GM21390 (cell line): ENCODE data around the gene UNC50.
"Not testable (repeated sequence)": the region's sequence is repeated elsewhere in the genome, so short reads cannot be mapped to it uniquely, and the experiment has no call there.

Source experiments
- ATAC-seq: cut with Tn5 transposase; IDR thresholded peaks from one replicate; pipeline ENCODE4 v1.9.1; 2021; ENCODE audit not compliant: unreplicated experiment

The UNC50 gene

DNA sequence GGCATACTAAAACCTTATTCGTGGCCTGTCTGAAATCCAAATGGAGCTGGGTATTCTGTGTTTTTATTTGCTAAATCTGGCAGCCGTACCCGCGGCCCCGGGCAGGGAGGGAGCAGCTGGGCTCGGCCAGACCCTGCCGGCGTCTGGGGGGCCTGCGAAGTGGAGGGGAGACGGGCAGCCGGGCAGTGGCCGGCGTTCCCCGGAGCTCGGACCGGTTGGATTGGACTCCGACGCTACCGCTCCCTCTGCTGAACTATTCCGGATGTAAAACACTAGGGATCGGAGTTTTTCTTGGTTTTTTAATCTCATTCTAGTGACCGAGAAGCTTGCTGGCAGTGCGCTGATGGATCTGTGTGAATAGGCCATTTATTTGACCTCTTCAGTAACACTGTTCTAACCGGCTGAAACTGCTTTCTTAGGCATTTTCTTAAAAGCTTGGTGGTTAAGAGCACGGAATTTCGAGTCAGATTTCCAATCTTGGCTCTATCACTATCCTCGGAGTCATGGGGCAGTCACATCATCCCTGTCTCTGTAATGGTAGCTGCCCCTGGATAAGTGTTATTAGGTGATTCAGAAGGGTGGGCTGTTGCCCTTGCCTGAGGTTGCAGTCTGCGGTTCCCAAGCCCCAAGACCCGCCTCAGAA is 694 bp downstream of the UNC50 start:
- ATAC-seq: no peak

DNA sequence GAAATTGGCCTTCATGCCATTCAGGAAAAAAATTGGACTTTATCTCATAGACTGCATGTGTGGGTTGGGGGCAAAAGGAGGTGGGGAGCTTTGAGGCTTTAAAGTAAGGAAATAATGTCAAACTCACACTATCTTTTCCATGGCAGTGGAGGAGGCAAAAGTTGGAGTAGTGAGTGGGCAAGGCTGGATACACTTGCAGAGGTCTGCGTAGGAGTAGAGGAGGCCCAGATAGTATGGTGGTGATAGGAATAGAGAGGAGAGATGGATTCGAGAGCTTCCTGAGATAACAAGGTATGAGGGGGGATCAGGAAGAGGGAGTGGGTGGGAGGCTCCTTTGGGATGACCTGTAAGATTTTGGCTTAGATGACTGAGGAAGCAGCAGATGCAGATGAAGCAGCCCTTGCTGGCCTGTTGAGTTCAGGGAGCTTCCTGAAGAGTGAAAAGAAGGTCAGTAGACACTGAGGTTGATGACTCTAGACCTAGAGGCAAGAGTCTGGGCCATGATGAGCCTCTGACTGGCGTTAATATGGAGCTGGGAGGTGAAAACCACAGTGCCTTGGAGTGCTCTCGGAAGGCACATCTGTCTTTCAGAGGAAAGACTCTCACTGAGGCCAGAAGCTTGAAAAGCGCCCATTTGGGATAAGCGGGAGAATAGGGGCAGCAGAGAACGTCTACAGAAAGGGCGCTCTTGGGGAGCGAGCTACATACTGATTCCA is 5.8 kb downstream of the UNC50 start:
- ATAC-seq: no peak

DNA sequence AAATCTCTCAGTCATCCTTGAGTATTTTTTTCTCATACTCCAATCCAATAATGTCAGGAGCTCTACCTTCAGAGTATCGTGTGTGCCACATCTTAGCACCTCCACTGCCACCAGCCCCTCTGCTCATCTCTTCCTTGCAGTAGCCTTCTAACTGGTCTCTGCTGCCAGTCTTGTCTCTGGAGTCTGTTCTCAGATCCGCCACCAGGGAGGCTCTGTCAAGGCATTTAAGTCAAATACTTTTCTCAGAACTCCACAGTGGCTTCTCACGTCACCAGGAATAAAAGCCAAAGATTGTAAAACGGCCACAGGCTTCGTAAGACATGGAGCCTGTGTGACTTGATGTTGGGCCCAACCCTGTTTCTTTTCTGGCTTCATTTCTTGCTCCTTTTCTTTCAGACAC is 7.1 kb downstream of the UNC50 start:
- no peak for ATAC-seq

DNA sequence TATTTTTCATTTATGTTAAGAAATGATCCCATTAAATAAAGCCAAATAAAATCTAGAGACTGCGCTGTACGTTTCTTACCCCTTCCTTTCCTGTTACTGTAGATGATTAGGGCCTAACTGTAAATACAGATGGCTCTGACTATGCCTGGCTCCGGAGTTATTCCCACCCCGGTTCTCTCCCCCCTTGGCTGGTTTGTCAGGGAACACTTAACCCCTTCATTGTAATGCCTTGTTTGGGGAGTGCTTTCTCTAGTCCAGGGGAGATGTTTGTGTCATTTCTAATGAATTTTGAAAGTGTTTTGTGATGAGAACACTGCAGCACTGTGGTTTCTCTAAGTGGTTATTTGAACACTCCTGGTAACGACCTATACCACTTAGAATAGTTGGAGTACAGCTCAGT is 8.8 kb downstream of the UNC50 start:
- ATAC-seq: no peak

DNA sequence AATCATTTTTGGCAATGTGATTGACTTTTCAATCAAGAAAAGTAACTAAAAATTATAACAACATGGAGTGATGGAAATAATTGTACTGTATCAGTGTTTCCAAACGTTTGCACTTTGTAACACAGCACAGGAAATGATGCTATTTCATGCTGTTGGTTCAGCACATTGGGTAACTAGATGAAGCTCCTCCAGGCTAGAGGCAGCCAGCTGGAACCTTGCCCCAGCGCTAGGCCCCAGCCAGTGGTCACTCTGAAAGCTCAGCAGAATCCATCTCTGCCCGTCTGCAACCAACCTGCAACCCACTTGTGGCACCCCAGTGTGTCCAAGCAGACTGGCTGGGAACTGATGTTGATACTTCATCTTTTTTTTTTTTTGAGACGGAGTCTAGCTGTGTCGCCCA is 15.3 kb downstream of the UNC50 start:
- ATAC-seq: no peak

DNA sequence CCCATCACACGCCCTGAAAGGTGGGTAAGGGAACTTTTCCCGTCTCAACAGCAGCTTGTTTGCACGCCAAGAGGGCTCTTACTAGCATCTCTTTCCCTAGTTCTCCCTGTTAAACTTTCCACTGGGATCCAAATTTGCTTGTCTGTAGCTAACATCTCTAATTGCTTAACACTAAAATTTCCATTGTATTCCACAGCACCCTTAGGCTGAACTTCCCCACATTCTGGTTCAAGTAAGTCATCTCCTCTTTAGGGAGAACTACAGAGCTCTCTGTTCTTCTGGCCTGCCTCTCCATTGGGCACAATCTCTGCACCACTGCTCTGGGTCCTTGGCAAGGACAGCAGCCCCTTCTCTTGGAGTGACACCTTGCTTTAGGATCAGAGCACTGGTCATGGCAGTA is 24.0 kb downstream of the UNC50 start:
- no peak for ATAC-seq

DNA sequence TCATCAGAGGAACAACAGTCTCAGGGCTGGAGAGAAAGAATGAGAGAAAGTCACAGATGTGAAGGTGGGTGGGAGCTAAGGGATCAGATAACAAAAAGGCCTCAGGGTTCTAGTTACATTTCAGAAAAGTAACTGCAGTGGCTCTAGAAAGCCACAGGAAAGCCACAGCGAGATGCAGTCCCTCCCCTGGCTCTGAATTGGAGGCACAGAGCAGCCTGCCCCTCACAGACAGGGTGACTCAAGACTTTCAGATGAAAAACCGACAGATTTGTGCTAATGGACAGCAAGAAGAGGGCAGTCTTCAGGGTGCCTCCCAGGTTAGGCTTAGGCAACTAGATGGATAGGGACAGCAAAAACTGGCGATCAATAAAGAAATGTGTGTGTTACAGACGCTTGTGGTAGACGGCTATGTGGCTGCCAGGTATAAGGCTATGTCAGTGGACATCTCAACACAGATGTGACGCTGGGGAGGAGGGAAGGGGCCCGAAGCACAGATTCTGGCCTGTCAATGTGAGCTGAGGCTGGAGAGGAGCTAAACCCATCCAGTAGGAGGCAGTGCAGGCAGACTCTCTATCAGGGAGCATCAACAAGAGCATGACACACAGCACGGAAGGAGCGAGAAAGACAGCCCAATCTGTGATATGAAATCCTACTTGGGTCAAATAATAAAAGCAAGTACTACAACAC is 26.2 kb downstream of the UNC50 start:
- ATAC-seq: no peak

DNA sequence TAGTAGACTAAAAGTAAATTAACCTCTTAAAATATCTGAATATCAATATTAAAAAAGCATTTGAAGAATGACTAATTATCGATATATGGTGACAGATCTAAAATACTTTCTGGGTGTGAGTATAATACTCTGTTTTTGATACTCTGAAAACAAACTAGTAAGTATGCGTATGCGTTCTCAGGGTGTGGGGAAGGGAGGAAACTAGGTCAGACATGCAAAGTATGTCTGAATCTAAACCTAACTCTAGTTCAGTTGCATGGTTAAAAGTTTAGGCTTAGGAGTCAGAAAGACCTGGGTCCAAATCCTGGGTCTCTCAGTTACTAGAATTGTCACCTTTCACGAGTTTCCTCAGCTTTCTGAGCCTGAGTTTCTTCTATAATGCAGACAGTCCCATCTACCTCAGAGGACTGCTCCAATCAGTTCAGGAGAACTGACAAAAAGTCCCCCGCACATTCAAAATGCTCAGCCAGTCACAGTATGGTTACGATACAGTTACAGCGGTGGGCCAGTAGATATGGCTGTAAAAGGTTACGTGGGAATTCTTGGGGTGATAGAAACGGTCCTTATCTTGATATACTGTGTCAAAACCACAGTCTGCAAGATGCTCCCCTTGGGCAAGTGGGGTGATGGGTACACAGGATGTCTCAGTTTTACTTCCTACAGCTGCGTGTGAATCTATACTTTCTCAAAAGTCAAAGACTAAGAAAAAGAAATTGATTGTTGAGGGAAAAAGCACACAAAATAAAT is 29.2 kb downstream of the UNC50 start:
- ATAC-seq: peak; percentile 72

DNA sequence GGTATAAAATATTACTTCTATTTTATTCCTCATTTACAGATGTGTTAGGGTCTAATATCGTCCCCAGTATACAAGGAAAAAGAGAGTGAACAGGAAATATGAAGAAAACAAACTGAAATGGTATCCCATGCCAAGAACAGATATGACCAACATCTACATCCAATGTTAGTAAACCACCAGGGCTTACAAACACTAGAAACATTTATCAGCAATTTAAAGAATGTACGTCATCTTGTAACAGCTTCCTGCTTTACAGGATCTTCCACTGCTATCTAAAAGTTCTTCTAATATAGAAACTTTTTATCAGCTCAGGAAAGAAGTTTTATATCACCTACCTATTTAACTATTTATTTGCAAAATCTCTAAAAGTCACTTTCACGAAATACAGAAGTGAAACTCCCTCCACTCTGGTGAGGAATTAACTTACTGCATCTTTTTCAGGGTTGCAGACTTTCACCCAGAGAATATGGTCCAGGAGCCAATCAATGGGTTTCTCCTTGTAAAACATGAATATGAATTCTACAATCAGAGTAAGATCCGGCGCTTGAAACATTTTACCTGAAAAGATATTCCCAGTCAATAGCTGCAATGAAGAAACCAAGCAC is 35.2 kb downstream of the UNC50 start:
- no peak for ATAC-seq

DNA sequence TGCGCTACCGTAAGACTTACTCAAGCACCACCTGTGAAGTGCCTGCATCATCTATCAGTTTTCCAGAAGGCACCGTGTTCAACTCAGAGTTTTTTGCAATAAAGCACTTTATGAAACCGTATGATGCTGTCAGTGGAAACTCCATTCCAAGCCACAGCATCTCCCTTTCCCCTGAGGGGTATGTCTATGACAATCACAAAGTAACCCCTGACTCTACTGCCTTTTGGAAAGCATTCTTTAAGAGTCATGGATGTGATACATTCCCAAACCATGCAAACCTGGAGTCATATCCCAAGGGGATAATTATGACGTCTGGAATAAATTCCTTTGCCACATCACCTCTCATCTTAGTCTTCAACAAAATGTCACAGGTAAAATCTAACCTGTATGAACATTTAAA is 39.2 kb downstream of the UNC50 start:
- ATAC-seq: no peak

DNA sequence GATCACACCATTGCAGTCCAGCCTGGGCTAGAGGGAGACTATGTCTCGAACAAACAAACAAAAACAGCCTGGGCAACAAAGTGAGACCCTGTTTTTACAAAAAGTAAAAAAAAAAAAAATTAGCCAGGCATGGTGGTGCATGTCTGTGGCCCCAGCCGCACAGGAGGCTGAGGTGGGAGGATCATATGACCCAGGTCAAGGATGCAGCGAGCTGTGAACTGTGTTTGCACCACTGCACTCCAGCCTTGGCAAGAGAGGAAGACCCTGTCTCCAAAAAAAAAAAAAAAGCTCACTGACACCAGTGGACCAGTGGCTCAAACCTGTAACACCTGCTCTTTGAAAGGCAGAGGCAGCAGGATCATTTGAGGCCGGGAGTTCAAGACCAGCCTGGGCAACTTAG is 40.1 kb downstream of the UNC50 start:
- ATAC-seq: no peak

DNA sequence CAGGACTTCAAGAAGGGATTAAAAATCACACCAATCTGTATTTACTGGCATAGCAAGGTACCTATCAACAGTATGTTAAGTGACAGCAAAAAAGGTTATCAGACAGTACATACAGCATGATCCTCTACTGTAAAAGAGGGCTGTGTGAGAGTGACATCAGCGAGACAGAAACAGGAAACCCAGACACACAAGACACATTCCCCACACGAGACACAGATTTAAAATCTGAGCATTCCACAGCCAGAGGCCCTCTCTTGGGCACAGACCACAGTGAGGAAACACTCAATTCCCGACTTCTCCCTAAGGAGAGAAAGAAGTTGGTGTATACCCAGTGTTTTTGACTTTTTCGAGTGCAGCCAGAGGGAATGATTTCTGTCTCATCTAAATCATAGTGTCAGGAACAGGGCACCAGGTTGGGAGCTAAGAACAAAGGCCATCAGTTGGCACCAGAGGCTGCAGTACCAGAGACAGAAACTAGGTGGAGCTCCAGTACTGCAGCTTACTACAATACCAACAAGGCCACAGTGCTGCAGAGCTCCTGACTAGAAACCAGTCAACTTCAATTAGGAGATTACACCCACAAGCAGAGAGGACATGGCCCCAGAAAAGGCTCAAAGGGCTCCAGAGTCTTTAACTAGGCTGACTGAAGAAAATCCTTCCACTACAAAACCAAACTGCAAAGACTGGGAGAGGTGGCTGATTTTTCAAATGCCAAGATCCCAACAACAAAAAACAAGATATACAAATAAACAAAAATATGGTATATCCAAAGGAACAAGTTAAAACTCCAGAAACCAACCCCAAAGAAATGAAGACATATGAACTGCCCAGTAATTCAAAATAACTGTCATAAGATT is 41.0 kb downstream of the UNC50 start:
- peak; percentile 73 for ATAC-seq

DNA sequence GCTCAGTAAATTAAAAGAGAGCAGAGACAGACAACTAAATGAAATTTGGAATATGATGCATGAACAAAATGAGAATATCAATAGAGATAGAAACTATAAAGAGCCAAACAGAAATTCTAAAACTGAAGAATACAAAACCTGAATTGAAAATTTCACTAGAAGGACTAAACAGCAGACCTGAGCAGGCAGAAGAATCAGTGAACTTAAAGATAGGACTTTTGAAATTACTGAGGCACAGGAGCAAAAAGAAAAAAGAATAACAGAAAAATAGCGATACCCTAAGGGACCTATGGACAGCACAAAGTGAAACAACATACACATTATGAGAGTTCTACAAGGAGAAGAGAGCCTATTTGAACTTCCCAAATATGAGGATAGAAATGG is 41.6 kb downstream of the UNC50 start:
- no peak for ATAC-seq

DNA sequence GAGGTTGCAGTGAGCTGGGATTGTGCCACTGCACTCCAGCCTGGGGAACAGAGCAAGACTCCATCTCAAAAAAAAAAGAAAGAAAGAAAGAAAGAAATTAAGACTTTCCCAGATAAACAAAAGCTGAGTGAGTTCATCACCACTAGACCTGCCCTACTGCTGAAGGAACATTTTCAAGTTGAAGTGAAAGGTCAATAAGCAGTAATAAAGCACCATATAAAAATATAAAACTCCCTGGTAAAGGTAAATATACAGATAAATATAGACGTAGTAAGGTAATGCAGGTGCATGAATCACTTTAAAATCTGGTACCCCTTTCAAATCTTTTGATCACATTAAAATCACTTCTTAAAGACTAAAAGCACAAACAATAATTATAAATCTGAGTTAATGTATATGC is 42.6 kb downstream of the UNC50 start:
- no peak for ATAC-seq

DNA sequence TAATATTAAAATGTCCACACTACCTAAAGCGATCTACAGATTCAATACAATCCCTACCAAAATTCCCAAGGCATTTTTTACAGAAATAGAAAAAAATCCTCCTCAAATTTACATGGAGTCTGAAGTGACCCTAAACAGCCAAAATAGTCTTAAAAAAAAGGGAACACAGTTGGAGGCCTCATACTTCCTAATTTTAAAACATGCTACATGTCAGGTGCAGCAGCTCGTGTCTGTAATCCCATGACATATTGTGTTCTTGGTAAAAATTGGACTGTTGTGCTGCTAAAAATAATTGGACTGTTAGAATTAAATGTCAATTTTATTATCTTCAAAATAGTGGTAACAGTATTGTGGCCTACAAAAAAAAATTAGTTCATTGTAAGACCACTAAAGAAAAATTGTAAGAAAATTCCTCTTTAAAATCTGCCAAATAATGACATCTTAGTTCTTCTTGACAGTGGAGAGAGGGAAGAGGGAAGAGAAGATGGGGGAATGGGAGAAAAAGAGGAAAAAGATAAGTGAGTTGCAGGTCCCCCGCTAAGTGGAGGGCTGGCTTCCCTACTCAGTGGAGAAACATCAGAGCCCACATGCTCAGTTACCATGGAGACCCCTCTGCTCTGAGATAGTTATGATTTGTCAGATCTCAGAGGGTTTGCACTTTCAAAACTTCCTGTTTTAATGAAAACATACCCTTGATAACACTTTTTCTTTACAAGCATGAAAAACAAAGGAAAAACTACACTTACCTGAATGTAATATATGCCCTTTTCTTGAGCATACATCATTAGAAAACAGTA is 46.5 kb downstream of the UNC50 start:
- ATAC-seq: no peak

DNA sequence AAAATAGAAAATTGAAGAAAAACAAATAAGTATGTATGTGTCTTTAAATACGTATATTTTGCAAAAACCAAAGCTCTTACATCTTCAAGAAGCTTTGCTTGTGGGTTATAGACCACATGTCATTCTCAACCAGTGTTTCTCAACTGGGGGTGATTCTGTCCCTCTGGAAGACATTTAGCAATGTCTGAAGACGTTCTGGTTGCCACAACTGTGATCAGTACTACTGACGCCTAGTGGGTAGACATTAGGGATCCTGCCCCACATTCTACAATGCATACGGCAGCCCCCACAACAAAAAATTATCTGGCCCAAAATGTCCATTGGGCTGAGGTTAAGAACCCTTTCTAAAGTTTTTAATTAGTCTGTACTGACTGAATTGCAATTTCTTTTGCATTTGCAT is 48.4 kb downstream of the UNC50 start:
- no peak for ATAC-seq

DNA sequence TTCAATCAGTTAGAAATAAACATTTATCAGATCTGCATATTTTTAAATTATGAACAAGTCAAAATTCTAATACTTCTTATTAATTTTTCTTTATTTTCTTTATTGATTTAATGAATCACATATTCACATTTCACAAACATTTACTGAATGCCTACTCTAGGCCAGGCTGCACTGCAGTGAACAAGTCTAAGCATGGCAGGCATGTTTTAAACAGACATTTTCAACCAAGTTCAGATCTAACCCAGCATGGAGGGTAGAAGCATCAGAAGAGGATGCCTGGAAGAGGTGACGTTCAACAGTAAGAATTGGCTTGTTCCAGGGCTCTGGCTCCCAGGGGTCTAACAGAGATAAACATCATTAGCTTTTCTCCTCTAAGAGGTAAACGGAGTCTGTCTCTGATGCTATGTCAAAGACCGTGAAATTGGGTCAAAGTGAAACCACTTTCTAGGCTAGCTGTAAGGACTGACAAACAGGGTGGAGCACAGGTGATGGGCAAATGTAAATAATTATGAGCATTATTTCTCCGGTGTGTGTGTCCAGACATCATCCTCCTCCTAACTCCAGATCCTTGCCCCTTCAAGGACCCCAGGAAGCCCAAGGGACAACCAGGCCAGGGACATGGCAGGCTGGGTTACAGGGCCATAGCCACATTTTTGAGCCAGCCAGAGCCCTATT is 50.6 kb downstream of the UNC50 start:
- no peak for ATAC-seq

DNA sequence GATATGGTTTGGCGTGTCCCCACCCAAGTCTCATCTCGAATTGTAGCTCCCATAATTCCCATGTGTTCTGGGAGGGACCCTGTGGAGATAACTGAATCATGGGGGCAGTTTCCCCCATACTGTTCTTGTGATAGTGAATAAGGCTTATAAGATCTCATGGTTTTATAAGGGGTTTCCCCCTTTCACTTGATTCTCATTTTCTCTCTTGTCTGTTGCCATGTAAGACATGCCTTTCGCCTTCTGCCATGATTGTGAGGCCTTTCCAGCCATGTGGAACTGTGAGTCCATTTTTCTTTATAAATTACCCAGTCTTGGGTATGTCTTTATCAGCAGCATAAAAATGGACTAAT is 51.1 kb downstream of the UNC50 start:
- not testable (repeated sequence) for ATAC-seq

DNA sequence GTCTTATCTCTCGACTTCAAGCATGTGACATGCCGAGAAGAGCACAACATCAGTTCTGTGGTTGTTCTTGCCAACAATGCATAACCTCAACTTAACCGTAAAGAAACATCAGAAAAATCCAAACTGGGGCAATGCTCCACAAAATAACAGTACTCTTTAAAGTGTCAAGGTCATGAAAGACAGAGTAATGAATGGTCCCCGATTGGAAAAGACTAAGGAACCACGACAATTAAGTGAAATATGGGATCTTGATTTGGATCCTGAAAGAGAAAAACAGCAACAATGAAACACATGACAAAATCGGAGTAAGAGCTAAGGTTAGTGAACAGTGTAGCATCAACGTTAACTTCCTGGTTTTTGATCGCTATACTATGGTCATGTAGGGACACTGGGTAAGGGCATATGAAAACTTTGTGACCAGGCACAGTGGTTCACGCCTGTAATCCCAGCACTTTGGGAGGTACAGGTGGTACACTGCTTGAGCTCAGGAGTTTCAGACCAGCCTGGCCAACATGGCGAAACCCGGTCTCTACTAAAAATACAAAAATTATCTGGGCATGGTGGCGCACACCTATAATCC is 55.2 kb downstream of the UNC50 start:
- no peak for ATAC-seq
